ENCODE data around the gene ARPC5. TPM values are rescaled to one million over a fixed set of nuclear protein-coding genes. Genes with fewer than 3 reads are reported as not detected.

ARPC5 gene
- total and polyA plus RNA-seq, 9 of the 15 experiments (the other 6 are each of a cell fraction or from before 2014, with no cell fraction given): 71.8 to 150 (median 91.6) TPM

DNA sequence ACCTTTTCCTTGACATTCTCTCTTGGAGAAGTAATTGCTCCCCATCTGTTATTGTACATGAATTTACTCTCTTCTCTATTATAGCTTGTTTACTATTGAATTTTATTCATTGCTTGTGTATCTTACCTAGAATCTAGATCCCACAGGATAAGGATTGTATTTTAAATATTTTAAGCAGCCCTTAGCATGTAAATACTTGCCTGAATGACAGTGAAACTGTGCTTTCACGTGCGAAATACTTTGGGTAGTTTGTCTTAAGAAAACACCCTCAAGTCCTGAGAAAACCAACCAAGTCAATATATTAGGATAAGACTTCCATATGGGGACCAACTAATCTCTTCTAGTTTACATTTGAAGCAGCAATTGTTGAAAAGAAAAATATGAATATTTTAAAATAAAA, 15.3 kb downstream of the ARPC5 start:
- H3K4me1 ChIP-seq (replicated peaks in 1 of 2; ENCODE audit: control insufficient read depth in 2 of 2, insufficient read depth in 2 of 2, low read length in 2 of 2): no peaks in the 10 kb centered on the region
- H4K20me1 ChIP-seq (replicated peaks; ENCODE audit: control insufficient read depth, insufficient read depth, low read length): no peaks in the 10 kb centered on the region
- no peaks in the 10 kb centered on the region for H3K9me1 ChIP-seq (ENCODE audit: control insufficient read depth, insufficient read depth, low read length)
- H3K27ac ChIP-seq (ENCODE audit: extremely low read depth, low read depth, low read length): no peak overlapping the region
- no TSS peak for BruUV-seq (replicated peaks)
- no peak overlapping the region for H3K9ac ChIP-seq (ENCODE audit: insufficient read depth in 1 of 2, low read depth in 2 of 2, low read length in 2 of 2)
- no peaks in the 10 kb centered on the region for H3K27me3 ChIP-seq (ENCODE audit: control insufficient read depth in 2 of 2, insufficient read depth in 2 of 2, low read length in 2 of 2)
- WGBS (ENCODE audit: insufficient coverage, low coverage, missing lambda C conversion rate): 40% methylated on average over 2 of the region's 2 CpGs
- ATAC-seq (no peak), FAIRE-seq (no peak), DNase-seq (ENCODE audit: extremely low read depth in 1 of 4, low spot score in 3 of 4) (no peak)
- TF ChIP-seq ZNF655 (CRISPR knock-in tag; IDR thresholded peaks at IDR 0.05) (no peak), TAF7 (tag; IDR thresholded peaks at IDR 0.05) (no peak), DACH1 (IDR thresholded peaks at IDR 0.05; ENCODE audit: partially characterized antibody) (no peak)
- intact Hi-C loops (cut with micrococcal nuclease): loop anchor here (5.0 to 10.0 kb wide), 3 partner anchors 73 to 656 kb away; no protein-coding TSS in a partner anchor
- peaks cover 4% of the 10 kb centered on the region; the same call in 2 of the 3 replicates for H3K36me3 ChIP-seq (ENCODE audit: control insufficient read depth, insufficient read depth, low read length)
- no peaks in the 10 kb centered on the region for H3K79me2 ChIP-seq (ENCODE audit: control insufficient read depth, insufficient read depth, low read length)
- POLR2A ChIA-PET: no interaction called here
- H3K9me3 ChIP-seq (replicated peaks; ENCODE audit: control insufficient read depth, insufficient read depth, low read depth, low read length): no peaks in the 10 kb centered on the region
- in situ Hi-C loops (cut with MboI): loop anchor here (5.0 to 25.0 kb wide), 3 partner anchors 148 to 658 kb away; partner anchors contain the start of genes SHCBP1L and SMG7
- no peak overlapping the region for H3K4me3 ChIP-seq
- H3K4me2 ChIP-seq (ENCODE audit: insufficient read depth, low read length): no peak overlapping the region
- CTCF ChIA-PET (ENCODE audit: low intra/inter-chr PET ratio): interaction anchor here (1.2 kb wide), 1 partner anchor 338 kb away, joined by 3 read pairs; no protein-coding TSS in a partner anchor
- H2AFZ ChIP-seq (ENCODE audit: low read depth, low read length): no peak overlapping the region

DNA sequence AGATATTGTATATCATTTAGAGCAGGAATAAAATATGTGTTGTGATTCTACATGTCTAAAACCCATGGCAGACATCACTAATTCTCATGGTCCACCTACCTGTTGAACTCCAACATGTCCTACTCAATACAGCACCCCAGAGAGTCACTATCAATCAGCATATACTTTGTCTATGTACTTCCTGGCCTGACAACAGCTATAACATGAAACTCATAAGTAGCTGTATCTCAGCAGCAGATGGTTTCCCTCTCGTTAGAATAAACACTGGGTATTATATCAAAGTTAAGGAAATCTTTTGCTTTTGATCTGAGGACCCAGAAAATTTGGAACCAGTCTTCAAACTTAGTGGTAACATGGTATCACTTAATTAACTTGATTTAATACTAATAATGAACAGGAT, 15.8 kb downstream of the ARPC5 start:
- CTCF ChIA-PET (ENCODE audit: low intra/inter-chr PET ratio): interaction anchor here (1.2 kb wide), 1 partner anchor 338 kb away, joined by 3 read pairs; no protein-coding TSS in a partner anchor
- no peak for FAIRE-seq
- H3K27ac ChIP-seq (ENCODE audit: extremely low read depth, low read depth, low read length): no peak overlapping the region
- TF ChIP-seq ZNF133 (CRISPR knock-in tag; IDR thresholded peaks at IDR 0.05) (no peak), ZFPM2 (CRISPR knock-in tag; IDR thresholded peaks at IDR 0.05) (no peak), PML (IDR thresholded peaks at IDR 0.05; ENCODE audit: low read length) (no peak), YY1 (IDR thresholded peaks at IDR 0.05; ENCODE audit: borderline replicate concordance in 1 of 3, control insufficient read depth in 1 of 3, extremely low read depth in 1 of 3, insufficient read depth in 3 of 3, insufficient read length in 1 of 3, insufficient replicate concordance in 2 of 3, low read depth in 1 of 3, low read length in 2 of 3) (no peak), FOXJ3 (CRISPR knock-in tag; IDR thresholded peaks at IDR 0.05) (no peak), PCBP2 (IDR thresholded peaks at IDR 0.05; ENCODE audit: low read depth, low read length, poor library complexity, severe bottlenecking) (no peak)
- TF ChIP-seq, protein P1, sequence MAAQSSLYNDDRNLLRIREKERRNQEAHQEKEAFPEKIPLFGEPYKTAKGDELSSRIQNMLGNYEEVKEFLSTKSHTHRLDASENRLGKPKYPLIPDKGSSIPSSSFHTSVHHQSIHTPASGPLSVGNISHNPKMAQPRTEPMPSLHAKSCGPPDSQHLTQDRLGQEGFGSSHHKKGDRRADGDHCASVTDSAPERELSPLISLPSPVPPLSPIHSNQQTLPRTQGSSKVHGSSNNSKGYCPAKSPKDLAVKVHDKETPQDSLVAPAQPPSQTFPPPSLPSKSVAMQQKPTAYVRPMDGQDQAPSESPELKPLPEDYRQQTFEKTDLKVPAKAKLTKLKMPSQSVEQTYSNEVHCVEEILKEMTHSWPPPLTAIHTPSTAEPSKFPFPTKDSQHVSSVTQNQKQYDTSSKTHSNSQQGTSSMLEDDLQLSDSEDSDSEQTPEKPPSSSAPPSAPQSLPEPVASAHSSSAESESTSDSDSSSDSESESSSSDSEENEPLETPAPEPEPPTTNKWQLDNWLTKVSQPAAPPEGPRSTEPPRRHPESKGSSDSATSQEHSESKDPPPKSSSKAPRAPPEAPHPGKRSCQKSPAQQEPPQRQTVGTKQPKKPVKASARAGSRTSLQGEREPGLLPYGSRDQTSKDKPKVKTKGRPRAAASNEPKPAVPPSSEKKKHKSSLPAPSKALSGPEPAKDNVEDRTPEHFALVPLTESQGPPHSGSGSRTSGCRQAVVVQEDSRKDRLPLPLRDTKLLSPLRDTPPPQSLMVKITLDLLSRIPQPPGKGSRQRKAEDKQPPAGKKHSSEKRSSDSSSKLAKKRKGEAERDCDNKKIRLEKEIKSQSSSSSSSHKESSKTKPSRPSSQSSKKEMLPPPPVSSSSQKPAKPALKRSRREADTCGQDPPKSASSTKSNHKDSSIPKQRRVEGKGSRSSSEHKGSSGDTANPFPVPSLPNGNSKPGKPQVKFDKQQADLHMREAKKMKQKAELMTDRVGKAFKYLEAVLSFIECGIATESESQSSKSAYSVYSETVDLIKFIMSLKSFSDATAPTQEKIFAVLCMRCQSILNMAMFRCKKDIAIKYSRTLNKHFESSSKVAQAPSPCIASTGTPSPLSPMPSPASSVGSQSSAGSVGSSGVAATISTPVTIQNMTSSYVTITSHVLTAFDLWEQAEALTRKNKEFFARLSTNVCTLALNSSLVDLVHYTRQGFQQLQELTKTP (IDR thresholded peaks at IDR 0.05; ENCODE audit: low read depth in 1 of 2, partially characterized antibody in 2 of 2): no peak

More for the DNA sequence above, 15.8 kb downstream of the ARPC5 start:
- intact Hi-C loops (cut with micrococcal nuclease): loop anchor here (5.0 to 10.0 kb wide), 3 partner anchors 72 to 655 kb away; no protein-coding TSS in a partner anchor
- 13% methylated on average over 1 of the region's 1 CpG for WGBS (ENCODE audit: insufficient coverage, low coverage, missing lambda C conversion rate)
- Histone ChIP-seq H3K9me1 (ENCODE audit: control insufficient read depth, insufficient read depth, low read length) (no peaks in the 10 kb centered on the region), H4K20me1 (replicated peaks; ENCODE audit: control insufficient read depth, insufficient read depth, low read length) (no peaks in the 10 kb centered on the region), H3K36me3 (ENCODE audit: control insufficient read depth, insufficient read depth, low read length) (peaks cover 3% of the 10 kb centered on the region; the same call in 2 of the 3 replicates), H3K79me2 (ENCODE audit: control insufficient read depth, insufficient read depth, low read length) (no peaks in the 10 kb centered on the region), H3K9ac (ENCODE audit: insufficient read depth in 1 of 2, low read depth in 2 of 2, low read length in 2 of 2) (no peak overlapping the region), H3K27me3 (ENCODE audit: control insufficient read depth in 2 of 2, insufficient read depth in 2 of 2, low read length in 2 of 2) (no peaks in the 10 kb centered on the region), H2AFZ (ENCODE audit: low read depth, low read length) (no peak overlapping the region), H3K4me1 (replicated peaks in 1 of 2; ENCODE audit: control insufficient read depth in 2 of 2, insufficient read depth in 2 of 2, low read length in 2 of 2) (no peaks in the 10 kb centered on the region), H3K9me3 (replicated peaks; ENCODE audit: control insufficient read depth, insufficient read depth, low read depth, low read length) (no peaks in the 10 kb centered on the region), H3K4me2 (ENCODE audit: insufficient read depth, low read length) (no peak overlapping the region), H3K4me3 (no peak overlapping the region)
- POLR2A ChIA-PET: no interaction called here
- in situ Hi-C loops (cut with MboI): loop anchor here (5.0 to 25.0 kb wide), 3 partner anchors 147 to 657 kb away; partner anchors contain the start of genes SHCBP1L and SMG7
- ATAC-seq (no peak), DNase-seq (ENCODE audit: extremely low read depth in 1 of 4, low spot score in 3 of 4) (no peak)
- BruUV-seq (replicated peaks): no TSS peak

Measured in K562 (cell line).